Activated CD4-positive, alpha-beta T cell treated with anti-CD3 and anti-CD28 coated beads, Interleukin-2, amount 10 ng/mL, durations not matched to agents 24 days and 14 days (primary cell): ENCODE results near the gene PHKA2. TPM values are rescaled to one million over a fixed set of nuclear protein-coding genes. Genes with fewer than 3 reads are reported as not detected.
"Not testable (repeated sequence)": the region's sequence is repeated elsewhere in the genome, so short reads cannot be mapped to it uniquely, and the experiment has no call there.

ENCODE experiments used
- DNase-seq: peaks from one replicate; pipeline ENCODE4 v3.0.0; 2022
- H3K27ac Mint-ChIP-seq: one replicate; pipeline ENCODE4 v1.8.0; 2022; ENCODE audit warnings: mild to moderate bottlenecking, mixed read lengths
- H3K27me3 Mint-ChIP-seq: one replicate; pipeline ENCODE4 v1.8.0; 2022; ENCODE audit warnings: mixed read lengths
- H3K36me3 Mint-ChIP-seq: one replicate; pipeline ENCODE4 v1.8.0; 2022; ENCODE audit warnings: low read depth, mild to moderate bottlenecking, mixed read lengths
- H3K4me1 Mint-ChIP-seq: one replicate; pipeline ENCODE4 v1.8.0; 2021; ENCODE audit warnings: mixed read lengths
- H3K4me3 Mint-ChIP-seq: one replicate; pipeline ENCODE4 v1.8.0; 2022; ENCODE audit warnings: mild to moderate bottlenecking, moderate library complexity, mixed read lengths
- H3K9me3 Mint-ChIP-seq: one replicate; pipeline ENCODE4 v1.8.0; 2021; ENCODE audit warnings: mixed read lengths
- intact Hi-C: fragments of 100-400 bp; cut with micrococcal nuclease; formaldehyde crosslinking; loops from one replicate; pipeline ENCODE4 v1.15.1; 2023
- total RNA-seq: library from RNA; stranded (reverse); gene quantifications from 2 replicates; pipeline ENCODE4 v1.2.3, GENCODE V29; 2022

The PHKA2 gene, protein sequence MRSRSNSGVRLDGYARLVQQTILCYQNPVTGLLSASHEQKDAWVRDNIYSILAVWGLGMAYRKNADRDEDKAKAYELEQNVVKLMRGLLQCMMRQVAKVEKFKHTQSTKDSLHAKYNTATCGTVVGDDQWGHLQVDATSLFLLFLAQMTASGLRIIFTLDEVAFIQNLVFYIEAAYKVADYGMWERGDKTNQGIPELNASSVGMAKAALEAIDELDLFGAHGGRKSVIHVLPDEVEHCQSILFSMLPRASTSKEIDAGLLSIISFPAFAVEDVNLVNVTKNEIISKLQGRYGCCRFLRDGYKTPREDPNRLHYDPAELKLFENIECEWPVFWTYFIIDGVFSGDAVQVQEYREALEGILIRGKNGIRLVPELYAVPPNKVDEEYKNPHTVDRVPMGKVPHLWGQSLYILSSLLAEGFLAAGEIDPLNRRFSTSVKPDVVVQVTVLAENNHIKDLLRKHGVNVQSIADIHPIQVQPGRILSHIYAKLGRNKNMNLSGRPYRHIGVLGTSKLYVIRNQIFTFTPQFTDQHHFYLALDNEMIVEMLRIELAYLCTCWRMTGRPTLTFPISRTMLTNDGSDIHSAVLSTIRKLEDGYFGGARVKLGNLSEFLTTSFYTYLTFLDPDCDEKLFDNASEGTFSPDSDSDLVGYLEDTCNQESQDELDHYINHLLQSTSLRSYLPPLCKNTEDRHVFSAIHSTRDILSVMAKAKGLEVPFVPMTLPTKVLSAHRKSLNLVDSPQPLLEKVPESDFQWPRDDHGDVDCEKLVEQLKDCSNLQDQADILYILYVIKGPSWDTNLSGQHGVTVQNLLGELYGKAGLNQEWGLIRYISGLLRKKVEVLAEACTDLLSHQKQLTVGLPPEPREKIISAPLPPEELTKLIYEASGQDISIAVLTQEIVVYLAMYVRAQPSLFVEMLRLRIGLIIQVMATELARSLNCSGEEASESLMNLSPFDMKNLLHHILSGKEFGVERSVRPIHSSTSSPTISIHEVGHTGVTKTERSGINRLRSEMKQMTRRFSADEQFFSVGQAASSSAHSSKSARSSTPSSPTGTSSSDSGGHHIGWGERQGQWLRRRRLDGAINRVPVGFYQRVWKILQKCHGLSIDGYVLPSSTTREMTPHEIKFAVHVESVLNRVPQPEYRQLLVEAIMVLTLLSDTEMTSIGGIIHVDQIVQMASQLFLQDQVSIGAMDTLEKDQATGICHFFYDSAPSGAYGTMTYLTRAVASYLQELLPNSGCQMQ
- 23.3 and 23.7 TPM in 2 replicates for total RNA-seq

DNA sequence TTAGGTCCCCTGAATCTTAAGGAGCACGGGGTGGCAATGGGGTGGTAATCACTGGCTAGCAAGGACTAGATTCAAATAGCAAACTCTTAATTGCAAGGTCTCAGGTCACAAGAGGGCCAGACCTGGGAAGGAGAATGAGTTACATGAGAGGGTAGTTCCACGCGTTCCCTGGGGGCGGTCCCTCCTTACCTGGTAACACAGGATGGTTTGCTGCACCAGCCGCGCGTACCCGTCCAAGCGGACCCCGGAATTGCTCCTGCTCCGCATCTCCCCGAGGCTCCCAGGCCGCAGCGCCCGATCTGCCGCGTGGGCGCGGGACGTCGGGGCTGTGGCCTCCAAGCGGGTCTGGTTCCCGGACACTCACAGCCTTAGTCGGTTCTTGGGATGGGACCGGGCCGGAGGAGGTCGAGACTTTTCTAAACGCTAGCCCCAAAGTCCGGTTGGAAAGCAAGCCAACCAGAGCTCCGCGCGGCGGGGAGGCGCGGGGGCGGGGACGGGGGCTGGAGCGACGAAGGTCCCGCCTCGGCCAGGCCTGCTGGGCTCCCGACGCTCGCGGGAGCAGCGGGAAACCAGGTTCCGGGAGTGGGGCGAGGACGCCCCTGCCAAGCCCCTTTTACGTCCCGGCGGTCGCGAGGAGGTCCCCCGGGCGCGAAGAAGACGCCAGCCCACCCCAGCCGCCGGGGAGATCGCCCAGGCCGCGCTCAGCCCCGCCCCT, at the start of gene PHKA2:
PHKA2 (minus strand) TSS at position 449 of the 715 bp plus-strand sequence; CDS start at position 267, 182 bp downstream.
- intact Hi-C loops: loop anchor here (1.0 to 2.0 kb wide), 4 partner anchors 29 to 559 kb away; partner anchors contain the start of genes CDKL5 and PDHA1
- DNase-seq: peak; percentile 89
- peak within 1 kb of the TSS; percentile 82 for H3K4me3 Mint-ChIP-seq

DNA sequence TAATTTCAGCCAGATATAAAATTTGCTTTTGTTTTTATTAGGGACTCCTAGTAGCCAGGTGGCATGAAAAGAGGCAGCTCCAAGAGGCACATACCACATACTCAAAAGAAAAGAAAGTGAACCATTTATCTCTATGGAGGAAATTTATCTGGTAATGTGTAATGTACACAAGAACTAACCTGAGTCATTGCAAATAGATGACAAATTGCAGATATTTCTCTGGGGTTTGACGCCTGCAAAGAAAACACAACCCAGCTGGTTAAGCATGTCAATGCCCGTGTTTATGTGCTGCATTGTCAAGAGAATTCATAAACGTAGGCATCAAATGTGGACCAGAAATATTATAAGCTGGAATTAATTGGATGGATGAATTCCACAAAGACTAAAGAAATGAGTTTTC, 46.9 kb upstream of the PHKA2 start:
- Mint-ChIP-seq H3K9me3 (no peaks in the 10 kb centered on the region), H3K4me3 (no peak overlapping the region), H3K36me3 (no peaks in the 10 kb centered on the region), H3K27me3 (no peaks in the 10 kb centered on the region), H3K27ac (no peak overlapping the region), H3K4me1 (no peaks in the 10 kb centered on the region)
- DNase-seq: no peak
- intact Hi-C loops: no loop called here

More for the DNA sequence above, at the start of gene PHKA2:
- peak within 1 kb of the TSS; percentile 90 for H3K27ac Mint-ChIP-seq
- peaks cover 11% of the 10 kb centered on the region for H3K4me1 Mint-ChIP-seq
- no peaks in the 10 kb centered on the region for H3K36me3 Mint-ChIP-seq
- no peaks in the 10 kb centered on the region for H3K9me3 Mint-ChIP-seq
- H3K27me3 Mint-ChIP-seq: no peaks in the 10 kb centered on the region

DNA sequence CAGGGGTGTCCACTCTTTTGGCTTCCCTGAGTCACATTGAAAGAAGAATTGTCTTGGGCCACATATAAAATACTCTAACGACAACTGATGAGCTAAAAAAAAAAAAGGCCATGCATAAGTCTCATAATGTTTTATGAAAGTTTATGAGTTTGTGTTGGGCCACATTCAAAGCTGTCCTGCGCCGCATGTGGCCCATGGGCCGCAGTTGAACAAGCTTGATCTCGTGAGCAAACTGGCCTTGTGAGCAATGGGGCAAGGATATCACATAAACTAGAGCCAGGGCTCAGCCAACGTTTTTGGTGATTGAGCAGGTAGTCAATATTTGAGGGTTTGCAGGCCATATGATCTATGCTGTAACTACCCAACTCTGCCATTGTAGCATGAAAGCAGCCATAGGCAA, 44.6 kb upstream of the PHKA2 start:
- no peak for DNase-seq
- H3K36me3 Mint-ChIP-seq: no peaks in the 10 kb centered on the region
- no peaks in the 10 kb centered on the region for H3K9me3 Mint-ChIP-seq
- H3K27me3 Mint-ChIP-seq: no peaks in the 10 kb centered on the region
- no peak overlapping the region for H3K4me3 Mint-ChIP-seq
- intact Hi-C loops: no loop called here
- no peaks in the 10 kb centered on the region for H3K4me1 Mint-ChIP-seq
- H3K27ac Mint-ChIP-seq: no peak overlapping the region

DNA sequence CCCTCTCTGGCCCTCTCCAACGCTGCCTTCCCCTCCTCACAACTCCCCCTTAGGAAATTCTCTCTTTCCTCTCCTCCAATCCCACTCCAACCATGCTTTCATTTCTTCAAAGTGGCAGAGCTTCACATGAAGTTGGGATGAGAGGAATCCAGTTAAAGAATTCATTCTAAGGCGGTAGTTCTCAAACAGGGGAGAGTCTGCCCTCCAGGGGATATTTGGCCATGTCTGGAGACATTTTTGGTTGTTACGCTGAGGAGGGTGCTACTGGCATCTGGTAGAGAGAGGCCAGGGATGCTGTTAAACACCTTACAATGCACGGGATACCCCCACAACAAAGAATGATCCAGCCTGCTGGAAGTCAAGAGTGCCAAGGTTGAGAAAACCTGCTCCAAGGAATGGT, 40.5 kb upstream of the PHKA2 start:
- no peak for DNase-seq
- H3K27me3 Mint-ChIP-seq: no peaks in the 10 kb centered on the region
- no peak overlapping the region for H3K4me3 Mint-ChIP-seq
- H3K4me1 Mint-ChIP-seq: no peaks in the 10 kb centered on the region
- no peaks in the 10 kb centered on the region for H3K9me3 Mint-ChIP-seq
- intact Hi-C loops: no loop called here
- H3K36me3 Mint-ChIP-seq: no peaks in the 10 kb centered on the region
- no peak overlapping the region for H3K27ac Mint-ChIP-seq

DNA sequence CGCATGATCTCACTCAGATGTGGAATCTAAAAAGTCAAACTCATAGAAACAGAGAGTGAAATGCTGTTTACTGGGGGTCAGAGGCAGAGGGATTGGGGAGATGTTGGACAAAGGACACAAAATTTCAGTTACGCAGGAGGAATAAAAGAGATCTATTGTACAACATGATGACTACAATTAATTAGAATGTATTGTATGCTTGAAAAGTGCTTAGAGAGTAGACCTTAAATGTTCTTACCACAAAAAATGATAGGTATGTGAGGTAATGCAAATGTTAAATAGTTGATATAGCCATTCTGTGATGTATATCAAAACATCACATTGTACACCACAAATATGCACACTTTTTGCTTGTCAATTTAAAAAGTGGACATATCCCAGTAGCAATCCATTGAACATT, 36.1 kb upstream of the PHKA2 start:
- H3K27ac Mint-ChIP-seq: no peak overlapping the region
- H3K36me3 Mint-ChIP-seq: no peaks in the 10 kb centered on the region
- H3K9me3 Mint-ChIP-seq: no peaks in the 10 kb centered on the region
- no peak for DNase-seq
- no peaks in the 10 kb centered on the region for H3K27me3 Mint-ChIP-seq
- H3K4me3 Mint-ChIP-seq: no peak overlapping the region
- no peaks in the 10 kb centered on the region for H3K4me1 Mint-ChIP-seq
- intact Hi-C loops: no loop called here

DNA sequence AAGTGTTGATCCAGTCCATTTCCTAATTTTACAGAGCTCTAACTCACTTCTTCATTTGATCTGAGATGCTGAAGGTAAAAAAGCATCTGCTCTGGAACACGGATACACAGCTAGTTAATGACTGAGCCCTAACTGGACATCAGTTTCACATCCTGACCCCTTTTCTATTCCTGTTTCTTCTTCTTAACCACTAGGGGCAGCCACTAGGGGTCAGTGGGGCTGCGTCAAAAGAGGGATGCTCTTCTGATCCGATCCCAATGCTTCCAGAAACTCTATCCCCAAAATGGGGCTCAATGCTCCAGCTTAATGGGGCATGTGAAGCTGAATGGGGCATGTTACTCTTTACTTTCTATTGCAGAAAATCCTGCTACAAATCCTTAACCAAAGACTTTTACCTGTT, 33.4 kb upstream of the PHKA2 start:
- no peak for DNase-seq
- Mint-ChIP-seq H3K36me3 (no peaks in the 10 kb centered on the region), H3K27ac (no peak overlapping the region), H3K27me3 (no peaks in the 10 kb centered on the region), H3K4me1 (no peaks in the 10 kb centered on the region), H3K9me3 (no peaks in the 10 kb centered on the region), H3K4me3 (no peak overlapping the region)
- intact Hi-C loops: no loop called here

DNA sequence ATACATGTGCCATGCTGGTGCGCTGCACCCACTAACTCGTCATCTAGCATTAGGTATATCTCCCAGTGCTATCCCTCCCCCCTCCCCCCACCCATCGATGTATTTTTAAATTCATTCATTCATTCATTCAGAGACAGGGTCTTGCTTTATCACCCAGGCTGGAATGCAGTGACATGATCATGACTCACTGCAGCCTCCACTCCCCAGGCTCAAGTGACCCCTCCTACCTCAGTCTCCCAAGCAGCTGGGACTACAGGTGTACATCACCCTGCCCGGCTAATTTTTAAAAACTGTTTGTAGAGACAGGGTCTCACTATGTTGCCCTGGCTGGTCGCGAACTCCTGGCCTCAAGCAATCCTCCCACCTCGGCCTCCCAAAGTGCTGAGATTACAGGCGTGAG, 32.7 kb upstream of the PHKA2 start:
- H3K4me3 Mint-ChIP-seq, DNase-seq, intact Hi-C loops, H3K27me3 Mint-ChIP-seq, H3K9me3 Mint-ChIP-seq, H3K36me3 Mint-ChIP-seq, H3K4me1 Mint-ChIP-seq, H3K27ac Mint-ChIP-seq: not testable (repeated sequence)

DNA sequence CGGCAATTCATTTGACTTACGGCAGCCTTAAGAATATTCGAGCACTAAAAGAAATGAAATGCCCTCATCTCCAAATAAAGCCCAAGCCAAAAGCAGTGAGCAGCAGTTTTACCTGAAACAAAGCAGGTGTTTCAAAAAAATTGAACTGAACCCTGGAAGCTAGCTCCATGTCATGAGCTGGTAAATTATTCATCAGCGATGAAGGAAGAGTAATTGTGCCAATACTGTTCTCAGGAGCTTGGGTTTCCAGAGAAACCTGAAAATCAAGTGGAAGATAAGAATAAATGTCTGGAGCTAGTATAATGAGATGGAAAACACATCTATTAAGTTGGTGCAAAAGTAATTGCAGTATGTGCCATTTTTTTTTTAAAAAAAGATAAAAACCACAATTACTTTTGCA, 24.0 kb upstream of the PHKA2 start:
- intact Hi-C loops: no loop called here
- DNase-seq: no peak
- no peaks in the 10 kb centered on the region for H3K36me3 Mint-ChIP-seq
- H3K9me3 Mint-ChIP-seq: no peaks in the 10 kb centered on the region
- H3K27ac Mint-ChIP-seq: no peak overlapping the region
- no peak overlapping the region for H3K4me3 Mint-ChIP-seq
- no peaks in the 10 kb centered on the region for H3K4me1 Mint-ChIP-seq
- H3K27me3 Mint-ChIP-seq: no peaks in the 10 kb centered on the region

DNA sequence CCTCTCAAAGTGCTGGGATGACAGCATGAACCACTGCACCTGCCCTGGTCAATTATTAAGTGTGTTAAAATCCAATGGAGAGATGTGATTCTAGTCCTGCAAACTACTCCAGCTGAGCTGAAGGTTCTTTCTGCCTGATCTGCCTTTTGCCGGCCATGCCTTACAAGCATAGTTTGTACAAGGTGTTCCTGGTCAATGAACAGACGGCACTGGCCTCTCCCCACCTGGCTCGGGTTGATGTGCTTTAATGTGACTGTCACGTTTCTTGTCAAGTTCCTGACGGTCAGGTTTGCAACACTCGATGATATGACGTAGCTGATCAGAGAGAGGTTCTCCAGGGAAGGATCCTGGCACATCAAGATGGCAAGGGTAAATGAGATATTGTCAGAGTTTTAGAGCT, 23.1 kb upstream of the PHKA2 start:
- no peaks in the 10 kb centered on the region for H3K36me3 Mint-ChIP-seq
- intact Hi-C loops: no loop called here
- no peaks in the 10 kb centered on the region for H3K27me3 Mint-ChIP-seq
- DNase-seq: no peak
- no peak overlapping the region for H3K4me3 Mint-ChIP-seq
- H3K4me1 Mint-ChIP-seq: no peaks in the 10 kb centered on the region
- no peaks in the 10 kb centered on the region for H3K9me3 Mint-ChIP-seq
- no peak overlapping the region for H3K27ac Mint-ChIP-seq

DNA sequence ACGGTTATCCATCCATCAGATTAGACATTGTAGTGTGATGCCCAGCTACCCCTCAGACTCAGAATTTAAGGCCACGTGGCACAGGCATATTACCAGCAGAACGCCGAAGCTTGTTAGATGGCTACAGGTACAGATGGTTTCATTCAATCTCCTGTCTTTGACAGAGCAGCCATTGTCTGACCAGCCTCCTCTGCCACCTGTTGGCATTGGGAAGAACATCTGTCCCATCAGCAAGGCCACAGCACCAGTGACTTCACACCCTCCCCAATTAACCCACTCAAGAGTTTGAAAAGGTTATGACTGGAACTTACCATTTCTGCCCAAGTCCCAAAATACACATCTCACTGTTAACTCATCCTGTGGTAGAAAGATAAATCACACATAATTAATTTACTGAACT, 22.0 kb upstream of the PHKA2 start:
- no peaks in the 10 kb centered on the region for H3K9me3 Mint-ChIP-seq
- H3K27me3 Mint-ChIP-seq: no peaks in the 10 kb centered on the region
- no peak overlapping the region for H3K27ac Mint-ChIP-seq
- intact Hi-C loops: no loop called here
- no peaks in the 10 kb centered on the region for H3K4me1 Mint-ChIP-seq
- no peaks in the 10 kb centered on the region for H3K36me3 Mint-ChIP-seq
- no peak for DNase-seq
- H3K4me3 Mint-ChIP-seq: no peak overlapping the region

DNA sequence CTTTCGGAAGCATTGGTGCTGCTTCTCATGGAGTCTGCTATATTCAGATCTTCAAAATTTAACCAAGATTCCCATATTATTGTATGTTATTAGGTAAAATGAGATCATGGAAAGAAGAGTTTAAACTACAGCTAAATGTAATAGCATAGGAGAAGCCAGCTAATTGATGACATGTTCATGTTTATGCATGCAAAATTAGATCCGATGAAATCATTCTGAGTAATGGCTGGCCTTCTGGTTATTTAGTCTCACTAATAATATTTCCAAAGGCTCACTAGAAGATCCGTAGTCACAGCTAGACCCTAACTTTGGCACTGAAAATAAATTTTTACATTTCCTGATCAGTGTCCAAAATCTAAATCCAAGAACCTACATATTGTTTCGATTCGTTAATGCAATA, 19.8 kb upstream of the PHKA2 start:
- Mint-ChIP-seq H3K27ac (no peak overlapping the region), H3K9me3 (no peaks in the 10 kb centered on the region), H3K36me3 (no peaks in the 10 kb centered on the region), H3K4me3 (no peak overlapping the region), H3K27me3 (no peaks in the 10 kb centered on the region), H3K4me1 (no peaks in the 10 kb centered on the region)
- DNase-seq: no peak
- intact Hi-C loops: no loop called here

DNA sequence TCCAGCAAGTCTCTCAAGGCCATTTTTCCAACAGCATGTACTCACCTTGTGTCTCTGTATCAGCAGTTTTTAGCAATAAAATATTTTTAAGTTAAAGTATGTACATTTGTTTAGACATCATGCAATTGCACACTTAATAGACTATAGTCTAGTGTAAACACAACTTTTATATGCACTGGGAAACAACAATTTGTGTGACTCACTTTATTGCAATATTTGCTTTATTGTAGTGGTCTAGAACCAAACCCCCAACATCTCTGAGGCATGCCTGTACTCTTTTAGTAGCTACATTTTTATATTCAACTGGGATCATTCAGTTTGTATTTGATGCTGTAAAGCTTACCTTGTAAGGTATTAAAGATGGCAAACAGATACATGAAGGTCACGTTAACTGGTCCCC, 14.7 kb upstream of the PHKA2 start:
- intact Hi-C loops: no loop called here
- peaks cover 5% of the 10 kb centered on the region for H3K27me3 Mint-ChIP-seq
- H3K27ac Mint-ChIP-seq: no peak overlapping the region
- H3K4me3 Mint-ChIP-seq: no peak overlapping the region
- no peaks in the 10 kb centered on the region for H3K4me1 Mint-ChIP-seq
- H3K36me3 Mint-ChIP-seq: no peaks in the 10 kb centered on the region
- no peak for DNase-seq
- no peaks in the 10 kb centered on the region for H3K9me3 Mint-ChIP-seq

DNA sequence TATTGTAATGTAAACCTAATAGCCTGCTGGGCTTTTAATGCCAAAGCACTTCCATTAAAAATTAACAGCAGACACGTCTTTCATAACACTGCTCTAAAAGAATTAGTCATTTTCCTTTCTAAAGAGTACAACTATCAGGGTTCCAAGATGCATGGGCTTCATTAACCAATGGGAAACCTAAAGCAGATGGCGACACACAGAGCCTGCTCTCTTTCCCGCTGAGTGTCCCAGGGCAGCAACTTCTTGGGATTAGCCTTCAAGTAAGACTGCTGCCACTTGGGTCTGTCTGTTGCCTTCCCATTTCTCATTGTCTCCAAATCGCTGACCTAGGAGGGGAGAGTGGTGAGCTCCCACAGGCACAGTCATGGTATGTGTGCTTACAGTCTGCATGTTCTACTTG, 14.0 kb upstream of the PHKA2 start:
- H3K4me3 Mint-ChIP-seq: no peak overlapping the region
- H3K4me1 Mint-ChIP-seq: no peaks in the 10 kb centered on the region
- intact Hi-C loops: no loop called here
- no peaks in the 10 kb centered on the region for H3K36me3 Mint-ChIP-seq
- no peaks in the 10 kb centered on the region for H3K9me3 Mint-ChIP-seq
- H3K27ac Mint-ChIP-seq: no peak overlapping the region
- no peak for DNase-seq
- H3K27me3 Mint-ChIP-seq: peaks cover 5% of the 10 kb centered on the region
